NCI-H2107 treated with DMSO at 0.1 percent for 48 hours (cell line): Measurements from ENCODE around the gene GOLGA8G.
"Not testable (repeated sequence)": the region's sequence is repeated elsewhere in the genome, so short reads cannot be mapped to it uniquely, and the experiment has no call there.

Source experiments
- DNase-seq: peaks from one replicate; lab custom pipeline; 2025; ENCODE audit not compliant: unreplicated experiment; lab: John Stamatoyannopoulos, UW

GOLGA8G gene, protein sequence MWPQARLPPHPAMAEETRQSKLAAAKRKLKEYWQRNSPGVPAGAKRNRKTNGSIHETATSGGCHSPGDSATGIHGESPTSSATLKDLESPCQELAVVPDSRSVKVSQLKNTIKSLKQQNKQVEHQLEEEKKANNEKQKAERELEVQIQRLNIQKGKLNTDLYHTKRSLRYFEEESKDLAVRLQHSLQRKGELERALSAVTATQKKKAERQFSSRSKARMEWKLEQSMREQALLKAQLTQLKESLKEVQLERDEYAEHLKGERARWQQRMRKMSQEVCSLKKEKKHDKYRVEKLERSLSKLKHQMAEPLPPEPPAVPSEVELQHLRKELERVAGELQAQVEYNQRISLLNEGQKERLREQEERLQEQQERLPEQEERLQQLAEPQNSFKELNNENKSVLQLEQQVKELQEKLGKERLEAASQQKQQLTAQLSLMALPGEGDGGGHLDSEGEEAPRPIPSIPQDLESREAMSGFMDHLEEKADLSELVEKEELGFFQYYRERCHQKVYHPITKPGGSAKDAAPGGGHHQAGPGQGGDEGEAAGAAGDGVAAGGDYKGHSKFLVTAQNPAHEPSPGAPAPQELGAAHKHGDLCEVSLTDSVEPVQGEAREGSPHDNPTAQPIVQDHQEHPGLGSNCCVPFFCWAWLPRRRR

DNA sequence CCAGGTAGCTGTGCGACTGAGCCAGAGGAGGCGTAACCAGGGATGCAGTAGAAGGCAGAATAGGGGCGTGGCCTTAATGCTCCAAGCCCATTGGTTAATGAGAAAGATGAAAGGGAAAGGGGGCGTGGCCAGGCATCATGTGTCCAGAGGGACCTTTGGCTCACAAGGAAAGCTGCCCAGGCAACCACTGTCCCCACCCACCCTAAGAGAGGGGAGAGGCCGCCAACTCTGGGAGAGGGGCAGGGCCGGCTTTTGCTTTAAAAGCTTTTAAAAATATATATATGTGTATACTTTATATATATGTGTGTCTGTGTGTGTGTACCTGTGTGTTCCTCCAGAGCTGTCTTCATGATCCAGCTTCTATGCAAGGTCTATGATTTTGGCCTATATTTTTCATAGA is at the start of gene GOLGA8G:
TSS of gene GOLGA8G (minus strand) at position 18 of the 400 bp plus-strand sequence. CDS start 62 bp downstream, outside the sequence.
- DNase-seq: not testable (repeated sequence)

DNA sequence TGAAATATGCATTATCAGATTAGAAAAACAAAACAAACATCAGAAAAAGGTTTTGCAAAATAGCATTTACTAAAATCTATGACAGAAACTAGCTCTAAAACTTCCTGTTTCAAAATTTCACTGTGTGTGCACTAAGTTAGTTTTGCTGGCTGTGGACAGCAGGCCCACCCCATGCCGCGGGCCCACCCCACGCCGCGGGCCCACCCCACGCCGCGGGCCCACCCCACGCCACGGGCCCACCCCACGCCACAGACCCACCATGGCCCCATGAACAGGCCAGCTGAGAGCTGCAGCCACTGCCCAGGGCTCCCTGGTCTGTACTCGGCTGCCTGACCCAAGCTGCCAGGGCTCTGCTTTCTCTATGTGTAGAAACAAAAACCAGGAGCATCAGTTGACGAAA is 40.6 kb upstream of the GOLGA8G start:
- not testable (repeated sequence) for DNase-seq

- DNase-seq: not testable (repeated sequence)
Measured at GRCh38 chr15:28553268-28553667, 20.5 kb upstream of the GOLGA8G start, which contains the start of gene GOLGA6L25. Gene GOLGA6L25 (plus strand): TSS chr15:28553568. CDS start chr15:28553629, 61 bp downstream.

DNA sequence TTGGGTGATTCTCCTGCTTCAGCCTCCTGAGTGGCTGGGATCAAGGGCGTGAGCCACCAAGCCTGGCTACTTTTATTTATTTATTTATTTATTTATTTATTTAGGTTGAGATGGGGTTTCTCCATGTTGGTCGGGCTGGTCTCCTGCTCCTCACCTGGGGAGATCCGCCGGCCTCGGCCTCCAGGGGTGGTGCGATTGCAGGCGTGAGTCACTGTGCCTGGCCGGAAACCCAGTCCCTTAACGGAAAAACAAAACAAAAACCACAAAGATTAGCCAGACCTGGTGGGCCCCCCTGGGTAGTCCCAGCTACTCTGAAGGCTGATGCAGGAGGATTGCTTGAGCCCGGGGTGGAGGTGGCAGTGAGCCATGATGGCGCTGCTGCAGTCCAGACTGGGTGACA is 17.6 kb downstream of the GOLGA8G start:
- DNase-seq: not testable (repeated sequence)

GRCh38 chr15:28514128-28514527 is 18.6 kb downstream of the GOLGA8G start:
- DNase-seq: not testable (repeated sequence)

DNA sequence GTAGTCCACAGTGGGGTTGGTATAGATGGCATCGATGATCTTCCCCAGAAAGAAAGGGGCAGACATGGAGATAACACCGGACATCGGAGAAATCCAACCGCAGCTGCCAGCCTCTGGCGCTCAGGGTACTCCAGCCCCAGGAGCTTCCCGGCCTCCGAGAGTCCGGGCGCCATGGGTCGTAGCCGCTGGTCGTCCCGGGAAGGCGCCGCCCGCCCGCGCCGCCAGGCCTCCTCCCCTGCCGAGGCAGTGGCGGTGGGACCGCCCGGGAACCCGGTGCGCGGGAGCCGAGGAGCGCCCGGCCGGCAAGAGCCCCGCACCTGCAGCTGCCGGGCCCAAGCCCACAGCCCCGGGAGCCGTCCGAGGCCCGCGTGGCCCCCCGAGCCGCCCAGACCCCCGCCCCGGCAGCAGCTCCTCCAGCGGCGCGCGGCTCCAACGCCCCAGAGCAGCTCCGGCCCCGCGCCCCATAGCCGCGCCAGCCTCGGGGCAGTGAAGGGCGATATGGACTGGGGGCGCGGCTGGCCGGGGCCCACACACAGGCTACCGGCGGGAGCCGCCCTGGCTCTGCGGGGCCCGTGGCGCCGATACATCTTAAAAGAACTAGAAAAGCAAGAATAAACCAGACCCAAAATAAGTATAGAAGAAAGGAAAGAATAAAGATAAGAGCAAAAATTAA is 24.4 kb downstream of the GOLGA8G start:
- DNase-seq: not testable (repeated sequence)

GRCh38 chr15:28481340-28481739 is 51.4 kb downstream of the GOLGA8G start:
- DNase-seq: not testable (repeated sequence)
